Measurements from ENCODE around the gene AQP12B.

AQP12B gene

GRCh38 chr2:240717681-240718581 lies 35.2 kb upstream of the AQP12B start:
- DNase-seq = no peak

- no peak for DNase-seq
These were observed 34.5 kb upstream of the AQP12B start for GRCh38 chr2:240717181-240717641.

- DNase-seq = no peak
These were observed 33.6 kb upstream of the AQP12B start for GRCh38 chr2:240716130-240716798.

GRCh38 chr2:240714747-240715725 lies 32.4 kb upstream of the AQP12B start:
- no peak for DNase-seq

GRCh38 chr2:240713928-240714746 lies 31.5 kb upstream of the AQP12B start:
- no peak for DNase-seq

- no peak for DNase-seq
These were observed 30.6 kb upstream of the AQP12B start for GRCh38 chr2:240713071-240713927.

GRCh38 chr2:240712121-240712520 lies 29.4 kb upstream of the AQP12B start:
- DNase-seq = no peak

GRCh38 chr2:240711701-240712100 lies 29.0 kb upstream of the AQP12B start:
- no peak for DNase-seq

- DNase-seq = no peak
These were observed 28.6 kb upstream of the AQP12B start for GRCh38 chr2:240711296-240711695.

- DNase-seq = no peak
These were observed 25.8 kb upstream of the AQP12B start for GRCh38 chr2:240708457-240708856.

- DNase-seq = no peak
These were observed 25.1 kb upstream of the AQP12B start for GRCh38 chr2:240707821-240708220.

- DNase-seq = no peak
These were observed 24.5 kb upstream of the AQP12B start for GRCh38 chr2:240707043-240707756.

- no peak for DNase-seq
These were observed 22.6 kb upstream of the AQP12B start for GRCh38 chr2:240705204-240705791.

GRCh38 chr2:240704651-240705050 lies 22.0 kb upstream of the AQP12B start:
- peak; percentile 47 for DNase-seq

- DNase-seq = no peak
These were observed 21.0 kb upstream of the AQP12B start for GRCh38 chr2:240703417-240704341.

GRCh38 chr2:240702640-240703011 lies 19.9 kb upstream of the AQP12B start:
- DNase-seq = no peak

- no peak for DNase-seq
These were observed 19.3 kb upstream of the AQP12B start for GRCh38 chr2:240701736-240702639.

All from activated naive CD4-positive, alpha-beta T cell treated with Interleukin-2 at 50 U/mL for 16 hours (primary cell).